Epidermal melanocyte (primary cell): Measurements from ENCODE around the gene CD300LG.
"Not testable (repeated sequence)": the region's sequence is repeated elsewhere in the genome, so short reads cannot be mapped to it uniquely, and the experiment has no call there.

Experiments
- DNase-seq: peaks from one replicate; pipeline ENCODE4 v3.0.0; 2011; ENCODE audit warnings: low spot score; ENCODE audit not compliant: insufficient read length

Gene CD300LG

GRCh38 chr17:43852571-43852970 is 5.6 kb downstream of the CD300LG start:
- no peak for DNase-seq

GRCh38 chr17:43853546-43853945 is 6.6 kb downstream of the CD300LG start:
- no peak for DNase-seq

GRCh38 chr17:43854498-43854897 is 7.5 kb downstream of the CD300LG start:
- DNase-seq: no peak

- DNase-seq: no peak
Measured at GRCh38 chr17:43855061-43855460, 8.1 kb downstream of the CD300LG start.

- no peak for DNase-seq
Measured at GRCh38 chr17:43856141-43856540, 9.2 kb downstream of the CD300LG start.

GRCh38 chr17:43857141-43857540 is 10.2 kb downstream of the CD300LG start:
- DNase-seq: no peak

- no peak for DNase-seq
Measured at GRCh38 chr17:43857957-43858600, 11.1 kb downstream of the CD300LG start.

- no peak for DNase-seq
Measured at GRCh38 chr17:43860077-43860725, 13.2 kb downstream of the CD300LG start.

GRCh38 chr17:43860927-43861622 is 14.1 kb downstream of the CD300LG start:
- DNase-seq: no peak

- no peak for DNase-seq
Measured at GRCh38 chr17:43861960-43862359, 15.0 kb downstream of the CD300LG start.

- DNase-seq: no peak
Measured at GRCh38 chr17:43864161-43864984, 17.4 kb downstream of the CD300LG start.

- no peak for DNase-seq
Measured at GRCh38 chr17:43868226-43868994, 21.4 kb downstream of the CD300LG start.

- not testable (repeated sequence) for DNase-seq
Measured at GRCh38 chr17:43869031-43869430, 22.1 kb downstream of the CD300LG start.

GRCh38 chr17:43871946-43872690 is 25.1 kb downstream of the CD300LG start:
- no peak for DNase-seq

GRCh38 chr17:43873091-43873490 is 26.1 kb downstream of the CD300LG start:
- no peak for DNase-seq

- no peak for DNase-seq
Measured at GRCh38 chr17:43873815-43874214, 26.8 kb downstream of the CD300LG start.

GRCh38 chr17:43874293-43874692 is 27.3 kb downstream of the CD300LG start:
- DNase-seq: no peak

GRCh38 chr17:43875476-43876147 is 28.6 kb downstream of the CD300LG start:
- no peak for DNase-seq

- DNase-seq: no peak
Measured at GRCh38 chr17:43877031-43877430, 30.1 kb downstream of the CD300LG start.
